Activated CD4-positive, alpha-beta T cell treated with anti-CD3 and anti-CD28 coated beads, Interleukin-2, amount 50 U/mL, for 16 hours (primary cell): Measurements from ENCODE around the gene CADM2.

Experiments used
- DNase-seq: peaks from one replicate; pipeline ENCODE4 v3.0.0-alpha.2; 2020

Gene CADM2

DNA sequence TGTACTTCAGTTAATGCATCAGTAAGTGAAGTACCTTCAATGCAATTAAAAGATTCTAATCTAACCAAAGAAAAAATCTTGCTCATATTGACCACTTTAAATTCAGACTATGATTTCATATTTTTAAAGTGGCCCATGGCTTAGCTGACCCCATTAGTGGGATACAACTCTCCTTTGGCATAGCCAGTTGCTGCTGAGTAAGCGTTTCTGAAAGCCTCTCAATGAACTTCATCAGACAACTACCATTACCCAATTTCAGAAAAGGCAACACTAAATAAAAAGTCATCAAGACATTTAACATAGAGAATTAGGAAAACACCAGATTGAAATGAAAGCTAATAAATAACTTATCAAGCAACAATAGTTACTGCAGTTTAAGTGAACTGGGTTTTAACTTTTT lies 27.0 kb downstream of the CADM2 start:
- no peak for DNase-seq

DNA sequence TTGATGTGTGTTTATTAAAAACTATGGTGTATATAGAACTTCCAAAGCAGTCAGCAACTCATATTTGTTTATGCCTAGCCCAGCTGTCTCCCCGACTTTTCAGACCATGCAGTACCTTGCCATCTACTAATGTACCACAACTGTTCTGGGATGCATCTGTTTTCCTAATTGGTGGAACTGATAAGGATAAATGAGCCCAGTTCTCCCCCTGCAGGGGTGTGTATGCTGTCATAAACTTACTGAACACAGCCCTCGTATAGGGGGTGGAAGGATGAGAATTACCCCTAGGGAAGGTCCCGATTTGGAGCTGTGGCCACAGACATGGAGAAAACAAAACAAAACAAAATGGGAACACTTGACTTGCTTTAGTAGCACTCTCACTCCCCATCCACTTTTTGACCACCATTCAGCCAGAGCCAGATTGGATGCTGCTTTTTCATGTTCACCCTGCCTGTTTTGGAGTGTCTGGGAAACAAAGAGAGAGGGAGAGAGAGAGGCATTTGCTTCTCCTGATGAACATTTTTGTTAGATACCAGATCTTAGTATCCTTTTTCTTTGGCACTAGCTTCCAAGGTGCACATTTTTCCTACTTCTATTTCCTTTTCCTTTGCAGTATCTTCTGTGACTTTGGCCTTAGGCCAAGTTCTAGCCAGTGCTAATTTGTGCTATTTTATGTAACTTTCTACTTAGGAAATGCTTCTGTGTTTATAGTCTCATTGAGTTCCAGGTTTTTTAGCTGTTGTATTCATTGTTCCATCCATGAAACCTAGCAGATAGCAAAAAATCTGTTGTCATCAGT lies 29.1 kb downstream of the CADM2 start:
- no peak for DNase-seq

DNA sequence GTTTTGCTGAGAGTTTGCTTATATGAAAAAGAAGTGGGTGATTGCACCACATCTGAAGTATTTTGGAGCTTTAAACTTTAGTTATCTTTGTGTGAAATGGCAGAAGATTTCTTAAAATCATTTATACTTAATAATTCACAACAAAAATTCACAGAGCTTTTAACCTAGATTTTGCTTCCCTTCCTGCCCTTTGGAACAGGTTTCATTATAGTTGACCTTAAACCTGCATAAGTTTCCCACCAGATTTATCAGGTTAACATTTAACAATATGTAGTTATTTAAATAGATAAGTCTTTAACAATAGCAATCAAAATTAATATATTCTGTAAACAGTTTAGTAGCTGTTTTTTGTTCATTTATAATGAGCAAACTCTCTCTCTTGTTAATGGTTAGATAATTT lies 30.3 kb downstream of the CADM2 start:
- DNase-seq, result no peak

DNA sequence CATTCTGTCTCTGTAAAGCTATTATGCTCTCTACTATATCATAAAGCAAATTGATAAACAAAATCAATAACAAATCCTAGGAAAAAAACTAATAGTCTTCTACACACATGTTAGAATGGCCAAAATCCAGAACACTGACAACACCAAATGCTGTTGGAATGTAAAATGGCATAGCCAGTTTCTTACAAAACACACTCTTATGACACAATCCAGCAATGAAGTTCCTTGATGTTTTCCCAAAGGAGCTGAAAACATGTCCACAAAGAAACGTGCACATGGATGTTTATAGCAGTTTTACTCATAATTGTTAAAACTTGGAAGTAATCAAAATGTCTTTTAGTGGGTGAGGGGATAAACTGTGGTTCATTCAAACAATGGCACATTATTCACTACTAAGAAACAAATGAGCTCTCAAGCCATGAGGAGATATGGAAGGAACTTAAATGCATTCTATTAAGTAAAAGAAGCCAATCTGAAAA lies 32.7 kb downstream of the CADM2 start:
- DNase-seq, result no peak

DNA sequence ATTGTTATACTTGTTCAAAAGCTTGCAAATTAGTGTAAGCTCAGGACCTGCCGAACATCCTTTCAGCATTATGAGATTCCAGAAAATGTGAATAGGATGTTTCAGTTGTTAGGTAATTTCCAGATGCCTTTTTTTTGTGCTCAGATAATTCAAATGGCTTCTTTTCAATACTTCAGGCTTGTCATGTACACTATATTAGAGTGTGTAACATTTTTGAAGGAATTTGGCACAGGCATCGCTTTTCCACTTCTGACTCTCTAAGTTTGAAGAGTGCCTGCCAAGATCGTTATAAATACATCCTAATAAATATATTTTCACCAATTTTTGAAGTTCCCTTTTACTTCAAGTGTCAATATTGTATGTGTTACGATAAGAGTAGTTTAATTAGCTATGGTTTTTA lies 35.2 kb downstream of the CADM2 start:
- no peak for DNase-seq

DNA sequence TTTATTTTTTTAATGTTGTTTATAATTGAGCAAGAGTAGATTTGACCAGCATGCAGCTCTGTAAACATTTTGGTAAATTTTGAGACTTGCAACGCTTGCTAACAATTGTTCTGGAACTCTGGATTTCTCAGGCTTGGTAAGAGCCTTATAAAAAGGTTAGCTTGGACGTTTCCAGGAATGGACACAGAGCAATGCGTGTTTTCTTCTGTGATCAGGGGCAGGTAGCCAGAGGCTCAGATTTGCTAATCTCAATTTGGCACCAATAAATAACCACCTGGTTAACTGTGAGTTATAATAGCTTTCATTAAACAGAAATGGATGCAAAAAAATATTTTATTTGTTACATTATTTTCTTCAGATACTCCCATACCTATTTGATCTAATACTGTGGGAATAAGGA lies 39.8 kb downstream of the CADM2 start:
- DNase-seq, result no peak

DNA sequence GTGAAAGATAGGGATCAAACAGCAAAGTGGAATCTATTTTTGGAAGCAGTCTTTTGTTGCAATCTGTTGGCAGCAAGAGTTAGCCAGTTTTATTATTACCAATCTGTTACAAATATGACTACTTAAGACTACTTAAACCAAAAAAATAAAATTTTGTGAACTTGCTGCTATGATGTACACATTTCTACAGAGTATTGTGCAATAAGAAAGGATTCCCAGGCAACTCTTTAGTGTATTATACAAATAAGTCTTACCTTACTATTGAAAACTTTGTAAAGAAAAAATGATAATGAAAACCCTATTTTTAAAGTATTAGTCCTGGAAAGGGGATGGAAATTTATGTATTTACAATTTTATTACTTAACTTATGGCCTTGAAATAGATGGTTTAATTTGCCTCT lies 44.7 kb downstream of the CADM2 start:
- DNase-seq, result no peak

DNA sequence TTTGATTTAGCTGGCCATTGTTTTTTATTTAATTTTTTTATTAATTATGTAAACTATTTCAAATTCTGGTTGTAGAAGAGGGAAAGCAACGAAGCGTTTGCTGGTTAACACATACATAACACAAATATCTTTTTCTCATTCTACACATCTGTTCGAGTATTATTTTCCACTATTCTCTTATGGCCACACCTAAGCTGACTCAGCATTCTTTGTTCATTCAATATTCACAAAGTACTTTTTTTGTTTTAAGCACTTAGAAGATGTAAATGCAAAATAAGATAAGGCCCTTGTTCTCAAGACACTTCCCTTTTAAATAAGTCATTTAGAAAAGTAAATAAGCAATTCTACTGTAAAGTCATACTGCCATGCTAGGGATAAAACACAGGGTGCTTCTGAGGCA lies 45.4 kb downstream of the CADM2 start:
- no peak for DNase-seq

DNA sequence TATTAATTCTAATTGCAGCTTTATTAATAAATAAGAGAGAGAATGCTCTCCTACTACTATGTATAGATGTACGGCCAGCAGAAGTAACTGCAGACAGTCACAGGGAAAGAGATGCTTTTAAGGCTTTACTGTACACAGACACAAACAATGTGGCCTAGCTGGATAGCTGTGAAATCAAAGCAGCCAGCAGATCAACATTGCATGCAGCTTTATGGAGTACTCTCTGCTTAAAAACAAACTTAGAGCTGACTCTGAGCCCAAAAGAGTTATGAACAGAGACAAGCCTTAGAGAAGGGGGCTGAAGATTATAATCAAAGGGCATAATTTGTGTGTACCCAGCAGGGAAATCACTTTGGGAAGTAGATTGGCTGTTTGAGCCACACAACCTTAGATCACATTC lies 47.2 kb downstream of the CADM2 start:
- DNase-seq, result no peak

DNA sequence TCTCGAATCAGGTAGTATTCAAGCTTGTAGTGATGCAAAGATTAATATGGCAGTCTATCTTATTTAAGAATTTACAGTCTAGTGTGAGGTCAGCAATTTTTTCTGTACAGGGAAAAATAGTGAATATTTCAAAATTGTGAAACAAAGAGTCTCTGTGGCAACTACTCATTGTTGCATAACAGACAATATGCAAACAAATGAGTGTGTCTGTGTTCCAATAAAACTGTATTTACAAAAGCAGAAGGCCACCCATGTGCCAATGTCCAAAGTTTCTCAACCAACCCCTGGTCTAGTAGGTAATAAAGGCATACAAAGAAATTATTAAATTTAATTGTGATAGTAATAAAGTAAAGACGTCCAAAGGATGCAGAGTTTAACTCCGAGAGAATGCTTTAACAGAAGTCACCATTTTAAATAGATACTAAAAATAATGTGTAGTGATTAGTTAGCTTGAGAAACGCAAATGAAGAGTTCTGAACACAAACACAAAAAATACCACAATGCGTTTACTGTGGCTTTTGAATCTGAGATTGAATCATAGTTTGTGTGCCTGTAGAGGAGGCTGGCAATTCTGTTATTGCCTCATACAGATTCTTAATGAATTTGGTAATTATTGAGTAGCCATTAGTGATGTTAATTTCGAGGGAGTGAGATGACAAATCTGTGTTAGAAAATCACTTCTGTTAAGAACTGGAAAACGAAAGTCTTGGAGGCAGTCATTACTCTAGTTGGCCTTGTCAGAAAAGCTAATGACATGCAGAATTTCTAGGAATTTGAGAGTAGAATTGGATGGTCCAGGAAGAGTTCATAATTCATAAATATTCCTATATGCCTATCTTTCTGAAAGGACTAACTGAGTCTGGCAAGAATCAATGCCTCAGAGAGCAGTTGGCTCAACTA lies 48.7 kb downstream of the CADM2 start:
- no peak for DNase-seq

DNA sequence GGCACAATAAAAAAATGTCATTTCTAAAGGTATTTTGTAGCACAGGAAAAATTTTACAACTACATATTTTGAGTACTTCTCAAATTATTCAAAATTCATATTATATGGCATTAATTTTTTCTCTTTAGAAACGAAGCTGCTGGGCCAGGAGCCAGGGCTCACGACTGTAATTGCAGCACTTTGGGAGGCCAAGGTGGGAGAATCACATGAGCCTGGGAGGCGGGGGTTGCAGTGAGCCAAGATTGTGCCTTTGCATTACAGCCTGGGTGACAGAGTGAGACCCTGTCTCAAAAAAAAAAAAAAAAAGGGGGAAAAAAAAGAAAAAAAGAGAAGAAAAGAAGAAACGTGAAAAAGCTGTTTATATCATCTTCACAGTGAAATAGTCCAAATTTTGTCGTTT lies 62.0 kb downstream of the CADM2 start:
- DNase-seq, result no peak

DNA sequence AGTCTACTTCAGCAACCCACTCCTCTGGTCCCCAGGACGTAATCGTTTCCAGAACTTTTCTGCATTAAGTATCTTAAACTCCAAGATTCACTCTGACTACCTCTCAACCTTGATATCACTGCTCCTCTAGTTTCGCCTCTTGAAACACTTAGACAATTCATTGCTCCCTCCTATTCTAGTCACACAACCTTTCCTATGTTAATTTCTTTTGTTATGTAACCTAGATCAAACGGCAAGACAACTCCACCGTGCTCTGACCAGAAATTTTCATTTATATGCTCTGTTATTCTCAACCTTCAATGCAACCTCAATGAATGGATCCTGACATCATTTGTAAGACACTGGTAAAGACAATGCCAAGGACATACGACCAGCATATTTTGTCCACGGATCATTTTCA lies 71.3 kb downstream of the CADM2 start:
- DNase-seq, result no peak

DNA sequence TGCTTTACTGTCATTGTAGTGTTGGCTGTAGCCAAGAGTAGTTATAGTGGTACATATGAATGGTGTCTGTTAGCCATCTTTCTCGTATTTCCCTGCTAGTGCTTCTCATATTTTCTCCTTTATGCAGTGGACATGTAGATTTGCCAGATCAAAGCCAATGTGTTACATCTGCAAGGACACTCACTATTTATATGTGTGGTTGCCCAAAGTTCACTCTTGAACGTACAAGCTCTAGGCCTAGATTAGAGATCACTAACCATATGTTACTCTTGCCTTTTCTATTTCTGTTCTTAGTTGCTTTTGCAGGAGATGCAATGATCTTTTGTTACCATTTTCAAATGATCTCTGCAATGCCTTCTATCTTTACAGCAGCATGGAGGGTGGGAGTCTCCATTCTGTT lies 78.4 kb downstream of the CADM2 start:
- DNase-seq, result no peak

DNA sequence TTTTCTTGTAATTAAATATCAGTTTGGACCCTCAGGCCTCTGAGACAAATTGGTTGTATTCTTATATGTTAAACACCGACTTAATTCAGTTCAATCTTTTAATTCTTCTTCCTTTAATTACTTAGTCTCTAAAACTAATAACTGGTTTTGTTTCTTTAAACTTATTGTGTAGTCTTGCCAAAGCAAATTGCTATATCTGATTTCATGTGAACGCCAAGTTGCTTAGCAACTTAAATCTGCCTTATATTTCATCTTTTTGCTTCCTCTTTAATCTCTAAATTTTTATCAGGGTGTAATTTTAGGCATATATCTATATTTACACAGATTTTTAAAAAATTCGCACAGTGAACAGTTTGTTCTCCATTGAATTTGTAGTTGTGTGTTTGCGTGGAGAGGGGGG lies 82.2 kb downstream of the CADM2 start:
- no peak for DNase-seq

DNA sequence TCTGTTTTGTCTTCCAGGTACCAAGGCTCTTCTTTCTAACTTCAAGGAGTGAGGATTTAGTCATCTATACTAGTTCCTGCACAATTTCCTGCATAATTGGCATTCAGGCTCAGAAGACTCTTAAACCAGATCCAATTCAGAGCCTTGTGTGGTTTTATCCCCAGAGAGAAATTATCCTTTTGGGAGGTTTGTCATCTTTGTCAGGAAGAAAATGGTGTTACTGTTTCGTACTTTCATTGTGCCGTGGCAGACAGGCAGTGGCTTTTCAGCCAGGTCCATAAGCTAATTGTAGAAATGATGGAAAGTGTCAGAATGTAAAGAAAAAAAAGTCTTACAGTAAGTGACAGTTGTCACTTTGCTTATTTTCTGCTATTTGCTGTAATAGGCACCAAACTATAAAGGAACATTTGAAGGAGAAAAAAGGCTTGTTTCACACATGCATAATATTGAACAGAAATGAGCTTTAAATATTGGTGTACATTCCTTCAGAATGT lies 82.8 kb downstream of the CADM2 start:
- no peak for DNase-seq

DNA sequence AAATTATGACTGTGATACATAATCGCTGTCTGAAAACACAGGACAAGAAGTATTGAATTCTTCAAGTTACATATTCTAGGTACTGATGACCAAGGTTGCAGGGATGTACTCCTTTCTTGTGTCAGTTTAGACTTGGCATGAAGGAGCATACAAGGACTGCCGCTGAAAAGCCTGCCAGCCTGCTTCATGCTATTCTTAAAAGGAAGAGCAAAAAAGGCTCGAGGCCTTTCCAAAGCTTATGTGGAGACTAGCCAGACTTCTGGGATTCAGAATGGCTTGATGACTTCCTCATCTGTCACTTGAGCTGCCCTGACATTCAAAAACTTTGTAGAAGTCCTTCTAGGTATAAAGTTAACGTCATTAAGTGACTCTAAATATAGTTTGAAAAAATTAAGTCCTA lies 92.0 kb downstream of the CADM2 start:
- DNase-seq, result no peak

DNA sequence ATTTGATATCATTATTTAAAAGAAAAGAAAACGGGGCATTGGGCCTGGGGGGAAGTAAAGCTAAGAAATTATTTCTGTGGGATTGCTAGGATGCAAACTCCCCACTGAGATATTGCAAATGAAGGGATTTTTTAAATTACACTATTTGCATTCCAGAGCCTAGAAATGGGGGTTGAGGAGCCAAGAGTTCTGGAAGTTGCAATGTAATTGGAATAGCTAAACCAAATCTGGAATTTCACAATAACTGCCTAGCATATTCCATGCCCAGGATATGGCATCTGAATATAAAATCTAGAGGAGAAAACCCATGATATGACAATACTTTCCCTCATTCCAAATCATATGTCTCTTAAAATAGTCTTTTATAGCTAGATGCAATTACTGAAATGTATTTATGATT lies 93.0 kb downstream of the CADM2 start:
- DNase-seq, result no peak

DNA sequence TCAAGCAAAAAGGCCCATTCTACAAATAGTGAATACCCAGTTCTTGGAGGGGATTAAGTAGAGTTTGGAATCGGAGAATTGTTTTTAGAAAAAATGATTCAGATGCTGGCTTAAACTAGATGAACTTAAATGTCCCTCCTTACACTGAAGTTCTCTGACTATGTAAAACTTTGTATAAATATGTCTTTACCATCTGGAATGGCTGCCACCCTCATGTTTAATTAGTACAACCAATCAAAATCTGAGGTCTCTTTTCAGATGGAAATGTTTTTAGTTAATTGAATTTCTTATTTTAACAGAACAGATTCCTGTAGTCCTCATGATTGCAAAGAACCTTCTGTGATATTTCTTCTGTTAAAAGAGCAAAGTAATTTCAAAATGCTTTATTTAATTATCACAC lies 94.8 kb downstream of the CADM2 start:
- DNase-seq, result no peak

DNA sequence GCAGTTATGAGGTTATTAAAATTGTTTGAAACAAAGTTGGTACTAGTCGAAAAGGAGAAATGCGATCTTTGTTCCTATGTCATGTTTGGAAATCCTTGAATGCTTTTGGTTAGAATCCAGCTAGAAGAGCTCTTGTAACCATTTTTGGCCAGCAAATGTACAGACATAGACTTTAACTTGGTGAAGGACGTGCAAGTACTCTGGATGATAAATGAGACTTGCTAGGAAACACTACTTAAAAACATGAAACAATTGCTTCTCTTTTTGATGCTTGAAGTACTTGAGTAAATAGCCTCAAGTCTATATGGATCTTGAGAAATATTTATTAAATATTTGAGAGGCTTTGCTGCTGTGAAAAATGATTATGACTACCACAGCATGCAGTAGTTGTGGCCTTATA lies 95.8 kb downstream of the CADM2 start:
- DNase-seq, result no peak

DNA sequence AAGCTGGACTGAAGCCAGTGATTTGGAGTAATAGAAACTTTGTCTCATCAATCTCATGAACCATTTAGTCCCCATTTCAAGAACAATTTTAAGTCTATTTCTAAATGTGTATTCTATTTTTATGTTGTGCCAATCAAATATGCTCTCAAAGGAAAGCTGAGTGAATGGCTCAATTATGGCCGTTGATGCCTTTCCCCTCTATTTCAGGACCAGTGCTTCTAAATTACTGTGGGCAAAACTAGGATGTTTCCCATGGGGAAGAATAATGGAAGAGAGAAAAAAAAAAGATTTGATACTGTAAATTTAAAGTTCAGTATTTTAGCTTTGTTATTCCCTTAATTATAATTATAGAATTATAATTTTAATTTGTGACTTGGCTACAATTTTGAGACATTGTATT lies 110.1 kb downstream of the CADM2 start:
- DNase-seq, result no peak

DNA sequence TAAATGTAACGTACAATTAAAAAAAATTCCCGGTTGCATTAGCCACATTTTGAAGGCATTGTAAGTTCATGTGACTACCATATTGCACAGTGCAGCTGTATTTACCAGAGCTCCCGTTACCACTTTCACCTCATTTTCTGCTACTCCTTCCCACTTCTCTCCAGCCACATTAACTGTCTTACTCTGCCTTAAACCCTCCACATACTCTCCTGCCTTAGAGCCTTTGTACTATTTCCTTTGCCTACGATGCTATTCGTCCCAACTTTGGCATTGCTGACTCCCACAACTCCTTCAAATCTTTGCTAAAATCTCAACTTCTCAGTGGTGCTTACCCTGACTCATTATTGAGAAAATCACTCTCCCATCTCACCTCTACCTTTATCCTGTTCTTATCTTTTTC lies 115.2 kb downstream of the CADM2 start:
- no peak for DNase-seq

DNA sequence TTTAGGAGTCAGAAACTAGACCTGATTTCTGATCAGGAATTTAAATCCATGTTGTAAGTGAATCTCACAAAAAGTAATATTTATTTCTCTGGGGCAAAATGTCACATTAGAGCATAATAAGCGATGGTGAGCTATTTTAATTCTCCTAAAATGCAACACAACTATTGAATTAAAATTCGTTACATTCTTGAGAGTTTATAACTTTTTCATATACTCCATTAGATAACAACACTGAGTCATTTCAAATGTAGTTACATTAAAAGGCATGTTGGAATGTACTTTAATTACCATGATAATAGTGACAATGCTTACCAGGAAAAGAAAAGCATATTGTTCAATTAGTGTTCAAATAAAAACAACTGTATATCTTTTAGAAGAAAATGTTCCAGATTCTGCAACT lies 116.9 kb downstream of the CADM2 start:
- DNase-seq, result no peak

DNA sequence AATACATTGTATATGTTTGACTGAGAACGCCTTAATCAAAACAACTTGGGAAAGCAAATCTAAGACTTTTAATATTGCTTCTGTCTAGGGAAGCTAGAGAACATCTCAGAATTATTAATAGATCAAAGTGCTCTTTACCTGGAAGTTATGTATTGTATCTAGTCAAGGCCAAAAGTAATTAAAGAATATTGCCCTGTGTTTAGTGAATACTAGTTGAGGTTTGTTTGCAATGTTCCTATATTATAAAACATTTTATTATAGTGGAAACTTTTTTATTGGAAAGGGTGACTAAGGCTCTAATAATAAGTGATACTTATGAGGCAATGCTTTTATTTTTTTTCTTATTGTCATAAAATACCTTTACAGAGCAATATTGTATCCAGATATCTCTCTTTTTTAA lies 118.2 kb downstream of the CADM2 start:
- no peak for DNase-seq
